WTC11 (cell line): Measurements from ENCODE around the gene MARVELD3.
"Not testable (repeated sequence)": the region's sequence is repeated elsewhere in the genome, so short reads cannot be mapped to it uniquely, and the experiment has no call there.

Experiments used
- CTCF ChIP-seq: fragments of 200-600 bp; IDR thresholded peaks from 2 replicates; pipeline ENCODE4 v1.8.0; 2022; ENCODE audit warnings: antibody characterized with exemption
- JUN ChIP-seq: sonication (generic); formaldehyde crosslinking; IDR thresholded peaks from 2 replicates; pipeline ENCODE4 v1.8.0; 2023; ENCODE audit warnings: mild to moderate bottlenecking, missing genetic modification reagents
- NFYB ChIP-seq: sonication (generic); formaldehyde crosslinking; conservative IDR thresholded peaks from 2 replicates; pipeline ENCODE4 v1.8.0; 2022; ENCODE audit warnings: low read depth, missing genetic modification reagents
- TEAD4 ChIP-seq: sonication (generic); formaldehyde crosslinking; IDR thresholded peaks from 2 replicates; pipeline ENCODE4 v1.8.0; 2022; ENCODE audit warnings: mild to moderate bottlenecking, missing genetic modification reagents
- TF ChIP-seq, protein P1 (sequence below): sonication (generic); formaldehyde crosslinking; IDR thresholded peaks from 2 replicates; pipeline ENCODE4 v1.8.0; 2023; ENCODE audit warnings: mild to moderate bottlenecking, missing genetic modification reagents

- TF ChIP-seq TEAD4 (CRISPR knock-in tag); CTCF; JUN (CRISPR knock-in tag); NFYB (CRISPR knock-in tag): not testable (repeated sequence)
- TF ChIP-seq, protein P1, sequence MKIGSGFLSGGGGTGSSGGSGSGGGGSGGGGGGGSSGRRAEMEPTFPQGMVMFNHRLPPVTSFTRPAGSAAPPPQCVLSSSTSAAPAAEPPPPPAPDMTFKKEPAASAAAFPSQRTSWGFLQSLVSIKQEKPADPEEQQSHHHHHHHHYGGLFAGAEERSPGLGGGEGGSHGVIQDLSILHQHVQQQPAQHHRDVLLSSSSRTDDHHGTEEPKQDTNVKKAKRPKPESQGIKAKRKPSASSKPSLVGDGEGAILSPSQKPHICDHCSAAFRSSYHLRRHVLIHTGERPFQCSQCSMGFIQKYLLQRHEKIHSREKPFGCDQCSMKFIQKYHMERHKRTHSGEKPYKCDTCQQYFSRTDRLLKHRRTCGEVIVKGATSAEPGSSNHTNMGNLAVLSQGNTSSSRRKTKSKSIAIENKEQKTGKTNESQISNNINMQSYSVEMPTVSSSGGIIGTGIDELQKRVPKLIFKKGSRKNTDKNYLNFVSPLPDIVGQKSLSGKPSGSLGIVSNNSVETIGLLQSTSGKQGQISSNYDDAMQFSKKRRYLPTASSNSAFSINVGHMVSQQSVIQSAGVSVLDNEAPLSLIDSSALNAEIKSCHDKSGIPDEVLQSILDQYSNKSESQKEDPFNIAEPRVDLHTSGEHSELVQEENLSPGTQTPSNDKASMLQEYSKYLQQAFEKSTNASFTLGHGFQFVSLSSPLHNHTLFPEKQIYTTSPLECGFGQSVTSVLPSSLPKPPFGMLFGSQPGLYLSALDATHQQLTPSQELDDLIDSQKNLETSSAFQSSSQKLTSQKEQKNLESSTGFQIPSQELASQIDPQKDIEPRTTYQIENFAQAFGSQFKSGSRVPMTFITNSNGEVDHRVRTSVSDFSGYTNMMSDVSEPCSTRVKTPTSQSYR: not testable (repeated sequence)
These were observed 58.3 kb downstream of the MARVELD3 start for GRCh38 chr16:71684280-71684679.
